CD4-positive, alpha-beta T cell (primary cell): Measurements from ENCODE around the gene UQCR10. TPM values are rescaled to one million over a fixed set of nuclear protein-coding genes. Genes with fewer than 3 reads are reported as not detected.

ENCODE experiments used
- ATAC-seq: fragments of 200-7000 bp; cut with Tn5 transposase; one replicate; pipeline ENCODE4 v1.10.0; 2022; ENCODE audit warnings: mild to moderate bottlenecking; ENCODE audit not compliant: poor library complexity
- CTCF ChIA-PET: fragments of 350-600 bp; sonication (Branson Sonifier 250); formaldehyde crosslinking; loops from one replicate; lab custom pipeline; 2021; ENCODE audit warnings: antibody characterized with exemption, inconsistent platforms; lab: Charles Lee
- POLR2A ChIA-PET: fragments of 350-600 bp; sonication (Branson Sonifier 250); formaldehyde crosslinking; loops from one replicate; lab custom pipeline; 2021; ENCODE audit warnings: antibody characterized with exemption, inconsistent platforms; lab: Charles Lee
- DNase-seq, 14 experiments: peaks; one replicate each; pipeline ENCODE4 v3.0.0-alpha.2; 2013 to 2020; ENCODE audit warnings: mixed read lengths in 2 of 14
- H3K27ac ChIP-seq, 2 donors: one replicate each; pipeline versions ENCODE4 v1.5.1 to v1.7.0; 2013; ENCODE audit warnings: low read length in 2 of 2, low read depth in 1 of 2, mild to moderate bottlenecking in 1 of 2
- H3K27me3 ChIP-seq, 2 experiments: 1 replicate in 1 of 2; 2 replicates in 1 of 2; pipeline versions ENCODE4 v1.6.1 to v1.7.0; 2013; ENCODE audit warnings: low read length in 2 of 2, control low read depth in 1 of 2, mild to moderate bottlenecking in 1 of 2, moderate library complexity in 1 of 2; ENCODE audit not compliant: insufficient read depth in 2 of 2, control insufficient read depth in 1 of 2
- H3K36me3 ChIP-seq: one replicate; pipeline ENCODE4 v1.6.1; 2013; ENCODE audit warnings: low read length, control low read depth; ENCODE audit not compliant: insufficient read depth
- H3K4me1 ChIP-seq: one replicate; pipeline ENCODE4 v1.6.1; 2013; ENCODE audit warnings: low read length, control low read depth; ENCODE audit not compliant: insufficient read depth
- H3K4me3 ChIP-seq: one replicate; pipeline ENCODE4 v1.5.1; 2013; ENCODE audit warnings: mild to moderate bottlenecking, low read length, moderate library complexity
- H3K9me3 ChIP-seq, 2 experiments: 1 replicate in 1 of 2; 2 replicates in 1 of 2; pipeline versions ENCODE4 v1.6.1 to v1.7.0; 2013; ENCODE audit warnings: low read length in 2 of 2, mild to moderate bottlenecking in 2 of 2, control low read depth in 1 of 2, moderate library complexity in 1 of 2; ENCODE audit not compliant: control insufficient read depth in 1 of 2, insufficient read depth in 1 of 2
- H3K27ac Mint-ChIP-seq: one replicate; pipeline ENCODE4 v1.8.0; 2020; ENCODE audit warnings: mixed read lengths
- H3K27me3 Mint-ChIP-seq: one replicate; pipeline ENCODE4 v1.8.0; 2021; ENCODE audit warnings: mixed read lengths
- H3K36me3 Mint-ChIP-seq: one replicate; pipeline ENCODE4 v1.8.0; 2021; ENCODE audit warnings: low read depth, mixed read lengths
- H3K4me1 Mint-ChIP-seq: one replicate; pipeline ENCODE4 v1.8.0; 2021; ENCODE audit warnings: low read depth, mixed read lengths
- H3K4me3 Mint-ChIP-seq: one replicate; pipeline ENCODE4 v1.8.0; 2020; ENCODE audit warnings: mild to moderate bottlenecking, mixed read lengths
- H3K9me3 Mint-ChIP-seq: one replicate; pipeline ENCODE4 v1.8.0; 2020; ENCODE audit warnings: mixed read lengths
- CTCF ChIP-seq: fragments of 200-600 bp; IDR thresholded peaks from one replicate; pipeline ENCODE4 v1.8.0; 2022; ENCODE audit warnings: antibody characterized with exemption, mild to moderate bottlenecking
- intact Hi-C, 2 experiments: fragments of 100-400 bp; cut with DNase I in 1 of 2; cut with micrococcal nuclease in 1 of 2; formaldehyde crosslinking; loops; one replicate each; pipeline versions ENCODE4 v1.15.1 to v1.9.0; 2023 to 2025; cut with DNase I, micrococcal nuclease
- total RNA-seq, 174 experiments: library from RNA in 2 of 174; stranded (reverse) in 2 of 174; gene quantifications; one replicate each; pipeline ENCODE4 v1.2.3 and lab custom pipeline; 2021 to 2026

Gene UQCR10
- total RNA-seq, 2 experiments from 2014 or later: 19.2 to 20.3 TPM

GRCh38 chr22:29780220-29780619 is 13.1 kb downstream of the UQCR10 start:
- Histone ChIP-seq H3K27me3 (no peaks in the 10 kb centered on the region), H3K4me3 (no peak overlapping the region), H3K27ac (no peak overlapping the region), H3K9me3 (no peaks in the 10 kb centered on the region), H3K36me3 (no peaks in the 10 kb centered on the region), H3K4me1 (no peaks in the 10 kb centered on the region)
- no peak for DNase-seq
- intact Hi-C loops: no loop called here
- Mint-ChIP-seq H3K27me3 (no peaks in the 10 kb centered on the region), H3K36me3 (no peaks in the 10 kb centered on the region), H3K4me1 (no peaks in the 10 kb centered on the region), H3K4me3 (no peak overlapping the region), H3K27ac (no peak overlapping the region), H3K9me3 (no peaks in the 10 kb centered on the region)
- POLR2A ChIA-PET: interaction anchor here (0.5 kb wide), 1 partner anchor 57 kb away, joined by 4 read pairs; no protein-coding TSS in a partner anchor
- no peak for TF ChIP-seq CTCF
- ATAC-seq: no peak
- CTCF ChIA-PET: no interaction called here

- H3K36me3 Mint-ChIP-seq: no peaks in the 10 kb centered on the region
- no peak overlapping the region for H3K4me3 Mint-ChIP-seq
- H3K27me3 Mint-ChIP-seq: no peaks in the 10 kb centered on the region
- H3K27ac Mint-ChIP-seq: no peak overlapping the region
- CTCF ChIA-PET: no interaction called here
- H3K9me3 ChIP-seq: no peaks in the 10 kb centered on the region
- no peaks in the 10 kb centered on the region for H3K27me3 ChIP-seq
- H3K4me3 ChIP-seq: no peak overlapping the region
- TF ChIP-seq CTCF: no peak
- no peaks in the 10 kb centered on the region for H3K4me1 Mint-ChIP-seq
- no peak overlapping the region for H3K27ac ChIP-seq
- no peak for DNase-seq
- intact Hi-C loops: no loop called here
- H3K4me1 ChIP-seq: no peaks in the 10 kb centered on the region
- ATAC-seq: no peak
- H3K36me3 ChIP-seq: no peaks in the 10 kb centered on the region
- no peaks in the 10 kb centered on the region for H3K9me3 Mint-ChIP-seq
- POLR2A ChIA-PET: interaction anchor here (0.5 kb wide), 1 partner anchor 56 kb away, joined by 4 read pairs; no protein-coding TSS in a partner anchor
Observed at GRCh38 chr22:29780748-29781676, 13.8 kb downstream of the UQCR10 start.

- no peak for DNase-seq
- no peak overlapping the region for H3K27ac ChIP-seq
- Mint-ChIP-seq H3K4me1 (no peaks in the 10 kb centered on the region), H3K4me3 (no peak overlapping the region), H3K27ac (no peak overlapping the region), H3K27me3 (no peaks in the 10 kb centered on the region), H3K36me3 (no peaks in the 10 kb centered on the region), H3K9me3 (no peaks in the 10 kb centered on the region)
- no peak for TF ChIP-seq CTCF
- no peaks in the 10 kb centered on the region for H3K27me3 ChIP-seq
- no peaks in the 10 kb centered on the region for H3K36me3 ChIP-seq
- no peak overlapping the region for H3K4me3 ChIP-seq
- intact Hi-C loops: no loop called here
- ChIA-PET CTCF (no interaction called here), POLR2A (no interaction called here)
- no peak for ATAC-seq
- no peaks in the 10 kb centered on the region for H3K4me1 ChIP-seq
- H3K9me3 ChIP-seq: no peaks in the 10 kb centered on the region
Observed at GRCh38 chr22:29782061-29782845, 15.1 kb downstream of the UQCR10 start.
